ENCODE measurements around the gene PIP4K2A. TPM values are rescaled to one million over a fixed set of nuclear protein-coding genes. Genes with fewer than 3 reads are reported as not detected.

PIP4K2A gene
- total RNA-seq, 3 donors from 2014 or later (not counting 1 experiment from before 2014, with no cell fraction given) = 311 to 423 (median 405) TPM

- intact Hi-C loops (cut with micrococcal nuclease) = no loop called here
- ATAC-seq (no peak), DNase-seq (no peak)
- peak overlapping the region; percentile 97 for H3K27ac ChIP-seq (ENCODE audit: low read length)
- Mint-ChIP-seq H3K4me1 (peaks cover 92 to 95% of the 10 kb centered on the region in 2 donors), H3K36me3 (no peaks in the 10 kb centered on the region), H3K4me3 (peak overlapping the region; percentile 57), H3K27ac (peak overlapping the region; percentile 99), H3K27me3 (ENCODE audit: low read depth in 2 of 2) (no peaks in the 10 kb centered on the region), H3K9me3 (no peaks in the 10 kb centered on the region)
- TF ChIP-seq CTCF (IDR thresholded peaks at IDR 0.05) = no peak
- H3K4me1 ChIP-seq (ENCODE audit: control insufficient read depth, insufficient read depth, low read length) = peaks cover 58% of the 10 kb centered on the region
- H3K4me3 ChIP-seq (ENCODE audit: low read length) = no peak overlapping the region
- H3K9me3 ChIP-seq (ENCODE audit: control insufficient read depth, insufficient read depth, low read length) = no peaks in the 10 kb centered on the region
- H3K36me3 ChIP-seq (ENCODE audit: control insufficient read depth, insufficient read depth, low read length) = no peaks in the 10 kb centered on the region
- no peaks in the 10 kb centered on the region for H3K27me3 ChIP-seq (ENCODE audit: control insufficient read depth, insufficient read depth, low read length)
- 93% methylated on average over 19 of the region's 20 CpGs for WGBS (ENCODE audit: insufficient coverage)
Measured at GRCh38 chr10:22622242-22622806, 92.1 kb downstream of the PIP4K2A start.

GRCh38 chr10:22621726-22622125 is 92.7 kb downstream of the PIP4K2A start:
- no peaks in the 10 kb centered on the region for H3K27me3 ChIP-seq (ENCODE audit: control insufficient read depth, insufficient read depth, low read length)
- H3K9me3 ChIP-seq (ENCODE audit: control insufficient read depth, insufficient read depth, low read length) = no peaks in the 10 kb centered on the region
- DNase-seq (no peak), ATAC-seq (no peak)
- Mint-ChIP-seq H3K4me3 (peak overlapping the region; percentile 43), H3K4me1 (peaks cover 92 to 94% of the 10 kb centered on the region in 2 donors), H3K36me3 (no peaks in the 10 kb centered on the region), H3K9me3 (no peaks in the 10 kb centered on the region), H3K27me3 (ENCODE audit: low read depth in 2 of 2) (no peaks in the 10 kb centered on the region), H3K27ac (peak overlapping the region; percentile 99)
- peak overlapping the region; percentile 68 for H3K27ac ChIP-seq (ENCODE audit: low read length)
- peaks cover 58% of the 10 kb centered on the region for H3K4me1 ChIP-seq (ENCODE audit: control insufficient read depth, insufficient read depth, low read length)
- TF ChIP-seq CTCF (IDR thresholded peaks at IDR 0.05) = no peak
- H3K4me3 ChIP-seq (ENCODE audit: low read length) = no peak overlapping the region
- 92% methylated on average over 3 of the region's 3 CpGs for WGBS (ENCODE audit: insufficient coverage)
- no peaks in the 10 kb centered on the region for H3K36me3 ChIP-seq (ENCODE audit: control insufficient read depth, insufficient read depth, low read length)
- intact Hi-C loops (cut with micrococcal nuclease) = no loop called here

GRCh38 chr10:22620929-22621328 is 93.4 kb downstream of the PIP4K2A start:
- Histone ChIP-seq H3K4me3 (ENCODE audit: low read length) (no peak overlapping the region), H3K36me3 (ENCODE audit: control insufficient read depth, insufficient read depth, low read length) (no peaks in the 10 kb centered on the region), H3K4me1 (ENCODE audit: control insufficient read depth, insufficient read depth, low read length) (peaks cover 62% of the 10 kb centered on the region), H3K9me3 (ENCODE audit: control insufficient read depth, insufficient read depth, low read length) (no peaks in the 10 kb centered on the region), H3K27me3 (ENCODE audit: control insufficient read depth, insufficient read depth, low read length) (no peaks in the 10 kb centered on the region), H3K27ac (ENCODE audit: low read length) (peak overlapping the region; percentile 68)
- Mint-ChIP-seq H3K9me3 (no peaks in the 10 kb centered on the region), H3K27me3 (ENCODE audit: low read depth in 2 of 2) (no peaks in the 10 kb centered on the region), H3K4me3 (peak overlapping the region; percentile 9), H3K4me1 (peaks cover 90 to 91% of the 10 kb centered on the region in 2 donors), H3K36me3 (no peaks in the 10 kb centered on the region), H3K27ac (peak overlapping the region; percentile 99)
- no peak for TF ChIP-seq CTCF (IDR thresholded peaks at IDR 0.05)
- ATAC-seq (no peak), DNase-seq (no peak)
- intact Hi-C loops (cut with micrococcal nuclease) = no loop called here
- WGBS (ENCODE audit: insufficient coverage) = 86% methylated on average over 3 of the region's 3 CpGs

Measured in natural killer cell (primary cell).